ENCODE measurements around the gene SPACA4. TPM values are rescaled to one million over a fixed set of nuclear protein-coding genes. Genes with fewer than 3 reads are reported as not detected.

Gene SPACA4
- total RNA-seq, 1 experiment from 2014 or later = not detected

DNA sequence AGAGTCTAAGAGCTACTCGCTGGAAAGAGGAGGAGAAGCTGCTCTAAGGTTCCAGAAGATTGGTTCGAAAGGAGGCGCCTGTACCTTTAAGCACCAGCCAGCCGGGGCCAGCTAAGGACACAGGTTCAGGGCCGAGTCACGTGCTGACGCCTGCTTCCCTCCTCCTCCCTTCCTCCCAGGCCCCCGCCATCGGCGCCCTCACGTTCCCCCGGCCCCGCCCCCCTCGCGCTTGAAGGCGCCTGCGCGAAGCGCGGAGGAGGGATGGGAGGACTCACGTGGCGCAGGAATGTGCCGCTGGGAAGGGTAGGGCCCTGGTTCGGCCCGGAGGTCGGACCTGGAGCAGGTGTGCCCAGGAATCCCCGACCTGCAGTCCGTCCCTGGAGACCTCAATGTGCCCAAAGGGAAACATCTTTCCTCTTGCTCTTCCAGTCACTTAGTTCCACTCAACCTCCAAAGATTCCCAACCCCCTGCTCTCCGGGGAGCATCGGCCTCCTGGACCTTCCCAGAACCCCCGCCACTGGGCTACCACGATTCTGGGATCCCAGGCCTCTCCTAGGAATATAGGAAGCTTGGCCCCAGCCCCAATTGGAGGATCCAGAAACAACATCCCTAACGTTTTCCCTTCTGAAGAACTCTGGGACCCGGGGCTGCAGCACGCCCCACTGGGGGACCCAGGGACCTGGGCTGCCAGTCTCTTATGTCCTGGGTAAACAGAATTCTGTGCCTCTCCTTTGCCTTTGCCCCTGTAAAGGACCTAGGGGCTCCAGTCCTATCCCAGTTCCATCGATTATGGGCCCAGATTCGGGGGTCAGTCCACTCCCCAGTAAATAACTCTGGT lies 28.1 kb downstream of the SPACA4 start:
- Histone ChIP-seq H3K4me1 (ENCODE audit: control insufficient read depth, insufficient read depth, low read length) (peaks cover 28% of the 10 kb centered on the region), H3K36me3 (ENCODE audit: control insufficient read depth, insufficient read depth, low read length) (no peaks in the 10 kb centered on the region; the same call in 1 of the 2 replicates), H3K27ac (ENCODE audit: low read length) (peak overlapping the region; percentile 96), H3K4me3 (ENCODE audit: low read depth in 2 of 2, low read length in 2 of 2) (peak overlapping the region; percentile 22 to 52), H3K27me3 (ENCODE audit: control insufficient read depth, insufficient read depth, low read length) (no peaks in the 10 kb centered on the region), H3K9me3 (ENCODE audit: control insufficient read depth, insufficient read depth, low read depth, low read length) (no peaks in the 10 kb centered on the region)
- DNase-seq (ENCODE audit: low read depth, low spot score) (no peak), ATAC-seq (peak; percentile 53)
- intact Hi-C loops (cut with micrococcal nuclease; ENCODE audit: unreplicated experiment) (no loop called here), in situ Hi-C loops (cut with HindIII; ENCODE audit: low pct_unique_long_range_greater_than_20kb, low sequenced_read_pairs) (no loop called here)
- CTCF ChIA-PET = no interaction called here
- TF ChIP-seq, protein P1, sequence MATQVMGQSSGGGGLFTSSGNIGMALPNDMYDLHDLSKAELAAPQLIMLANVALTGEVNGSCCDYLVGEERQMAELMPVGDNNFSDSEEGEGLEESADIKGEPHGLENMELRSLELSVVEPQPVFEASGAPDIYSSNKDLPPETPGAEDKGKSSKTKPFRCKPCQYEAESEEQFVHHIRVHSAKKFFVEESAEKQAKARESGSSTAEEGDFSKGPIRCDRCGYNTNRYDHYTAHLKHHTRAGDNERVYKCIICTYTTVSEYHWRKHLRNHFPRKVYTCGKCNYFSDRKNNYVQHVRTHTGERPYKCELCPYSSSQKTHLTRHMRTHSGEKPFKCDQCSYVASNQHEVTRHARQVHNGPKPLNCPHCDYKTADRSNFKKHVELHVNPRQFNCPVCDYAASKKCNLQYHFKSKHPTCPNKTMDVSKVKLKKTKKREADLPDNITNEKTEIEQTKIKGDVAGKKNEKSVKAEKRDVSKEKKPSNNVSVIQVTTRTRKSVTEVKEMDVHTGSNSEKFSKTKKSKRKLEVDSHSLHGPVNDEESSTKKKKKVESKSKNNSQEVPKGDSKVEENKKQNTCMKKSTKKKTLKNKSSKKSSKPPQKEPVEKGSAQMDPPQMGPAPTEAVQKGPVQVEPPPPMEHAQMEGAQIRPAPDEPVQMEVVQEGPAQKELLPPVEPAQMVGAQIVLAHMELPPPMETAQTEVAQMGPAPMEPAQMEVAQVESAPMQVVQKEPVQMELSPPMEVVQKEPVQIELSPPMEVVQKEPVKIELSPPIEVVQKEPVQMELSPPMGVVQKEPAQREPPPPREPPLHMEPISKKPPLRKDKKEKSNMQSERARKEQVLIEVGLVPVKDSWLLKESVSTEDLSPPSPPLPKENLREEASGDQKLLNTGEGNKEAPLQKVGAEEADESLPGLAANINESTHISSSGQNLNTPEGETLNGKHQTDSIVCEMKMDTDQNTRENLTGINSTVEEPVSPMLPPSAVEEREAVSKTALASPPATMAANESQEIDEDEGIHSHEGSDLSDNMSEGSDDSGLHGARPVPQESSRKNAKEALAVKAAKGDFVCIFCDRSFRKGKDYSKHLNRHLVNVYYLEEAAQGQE (IDR thresholded peaks at IDR 0.05; ENCODE audit: insufficient read depth in 1 of 2, low read depth in 2 of 2, low read length in 1 of 2) = no peak
- peak; percentile 64 for TF ChIP-seq POLR2AphosphoS5 (IDR thresholded peaks at IDR 0.05; ENCODE audit: low read depth, low read length)
- POLR2A ChIA-PET = no interaction called here
- no TSS peak for BruUV-seq (replicated peaks)

DNA sequence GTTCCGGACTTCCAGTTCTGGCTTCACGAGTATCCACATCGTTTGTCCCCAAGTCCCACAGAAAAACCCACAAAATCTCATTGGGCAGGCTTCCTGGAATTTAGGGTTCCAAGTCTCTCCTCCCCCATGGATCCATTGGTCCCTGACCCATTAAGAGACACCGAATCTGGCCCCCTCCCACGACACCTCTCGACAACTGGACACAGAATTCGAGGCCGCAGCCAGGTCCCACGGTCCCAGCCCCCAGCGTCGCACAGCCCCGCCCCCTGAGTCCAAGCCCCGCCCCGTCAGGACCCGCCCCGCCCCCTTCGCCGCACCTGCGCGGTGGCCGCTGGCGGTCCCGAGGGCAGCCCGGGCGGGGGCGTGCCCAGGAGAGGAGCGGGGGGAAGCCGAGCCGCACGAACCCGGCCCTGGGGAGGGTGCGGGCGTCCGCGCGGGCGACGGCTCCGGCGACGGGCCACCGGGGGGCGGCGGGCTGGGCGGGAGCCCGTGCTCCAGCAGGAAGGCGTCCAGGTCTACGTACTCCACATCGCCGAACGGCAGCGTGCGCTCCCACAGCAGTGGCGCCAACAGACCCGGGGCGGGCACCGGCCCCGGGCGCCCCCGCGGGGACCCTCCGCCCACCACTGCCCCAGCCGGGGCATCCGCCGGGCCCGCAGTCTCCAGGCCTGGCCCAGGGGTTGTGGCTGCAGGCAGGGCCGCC lies 28.9 kb downstream of the SPACA4 start:
- DNase-seq (ENCODE audit: low read depth, low spot score) (no peak), ATAC-seq (peak; percentile 31)
- H3K4me1 ChIP-seq (ENCODE audit: control insufficient read depth, insufficient read depth, low read length) = peaks cover 26% of the 10 kb centered on the region
- no peak for TF ChIP-seq SIN3A (IDR thresholded peaks at IDR 0.05; ENCODE audit: borderline replicate concordance, insufficient read depth, low read depth, low read length)
- peak overlapping the region; percentile 62 to 71 for H3K4me3 ChIP-seq (ENCODE audit: low read depth in 2 of 2, low read length in 2 of 2)
- POLR2A ChIA-PET = no interaction called here
- intact Hi-C loops (cut with micrococcal nuclease; ENCODE audit: unreplicated experiment) = no loop called here
- no peaks in the 10 kb centered on the region for H3K27me3 ChIP-seq (ENCODE audit: control insufficient read depth, insufficient read depth, low read length)
- H3K27ac ChIP-seq (ENCODE audit: low read length) = peak overlapping the region; percentile 96
- H3K9me3 ChIP-seq (ENCODE audit: control insufficient read depth, insufficient read depth, low read depth, low read length) = no peaks in the 10 kb centered on the region
- BruUV-seq (replicated peaks) = no TSS peak
- CTCF ChIA-PET = no interaction called here
- H3K36me3 ChIP-seq (ENCODE audit: control insufficient read depth, insufficient read depth, low read length) = no peaks in the 10 kb centered on the region; the same call in 1 of the 2 replicates
- in situ Hi-C loops (cut with HindIII; ENCODE audit: low pct_unique_long_range_greater_than_20kb, low sequenced_read_pairs) = no loop called here

DNA sequence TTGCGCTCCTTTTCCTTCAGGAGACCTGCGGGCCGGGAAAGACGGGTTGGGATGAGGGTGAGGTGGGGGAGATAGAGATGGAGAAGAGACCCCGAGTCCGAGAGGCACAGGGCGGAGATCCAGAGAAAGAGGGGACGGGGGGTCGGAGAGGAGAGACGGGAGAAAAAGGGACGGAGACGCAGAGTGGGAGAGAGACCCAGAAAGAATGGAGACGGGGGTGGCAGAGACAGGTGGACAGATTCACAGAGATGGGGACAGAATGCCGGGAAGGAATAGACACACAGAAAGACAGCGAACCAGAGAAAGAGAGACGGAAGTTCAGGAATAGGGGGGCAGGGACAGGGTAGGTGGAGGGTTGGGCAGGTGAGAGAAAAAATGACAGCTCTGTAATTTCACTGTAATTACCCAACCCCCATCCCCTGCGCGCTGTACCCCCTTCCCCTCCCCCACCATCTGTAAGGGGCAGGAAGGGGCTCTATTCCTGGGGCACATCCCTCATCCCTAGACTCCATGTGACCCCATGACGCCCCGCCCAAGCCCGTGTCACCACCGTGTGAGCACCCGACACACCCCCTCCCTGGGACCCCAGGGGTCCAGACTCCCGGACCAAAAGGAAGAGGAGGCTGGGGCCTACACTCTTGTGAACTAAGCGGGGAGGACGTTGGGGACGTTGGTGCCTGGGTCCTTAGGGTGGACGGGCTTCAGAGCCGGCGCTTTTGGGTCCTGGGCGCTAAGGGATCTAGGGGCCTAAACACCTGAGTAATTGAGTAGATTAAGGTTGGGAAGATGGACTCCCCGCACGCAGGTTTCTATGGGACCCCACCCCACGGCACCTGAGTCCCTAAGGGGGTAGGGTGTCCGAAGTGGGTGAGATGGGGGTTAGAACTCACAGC lies 29.7 kb downstream of the SPACA4 start:
- H3K36me3 ChIP-seq (ENCODE audit: control insufficient read depth, insufficient read depth, low read length) = no peaks in the 10 kb centered on the region; the same call in 1 of the 2 replicates
- no peaks in the 10 kb centered on the region for H3K9me3 ChIP-seq (ENCODE audit: control insufficient read depth, insufficient read depth, low read depth, low read length)
- TF ChIP-seq SIN3A (IDR thresholded peaks at IDR 0.05; ENCODE audit: borderline replicate concordance, insufficient read depth, low read depth, low read length) (no peak), TCF7L2 (IDR thresholded peaks at IDR 0.05; ENCODE audit: low read depth, low read length) (no peak), POLR2AphosphoS5 (IDR thresholded peaks at IDR 0.05; ENCODE audit: low read depth, low read length) (no peak)
- TF ChIP-seq, protein P1 (IDR thresholded peaks at IDR 0.05; ENCODE audit: insufficient read depth in 1 of 2, low read depth in 2 of 2, low read length in 1 of 2) = no peak
- TF ChIP-seq, protein P2, sequence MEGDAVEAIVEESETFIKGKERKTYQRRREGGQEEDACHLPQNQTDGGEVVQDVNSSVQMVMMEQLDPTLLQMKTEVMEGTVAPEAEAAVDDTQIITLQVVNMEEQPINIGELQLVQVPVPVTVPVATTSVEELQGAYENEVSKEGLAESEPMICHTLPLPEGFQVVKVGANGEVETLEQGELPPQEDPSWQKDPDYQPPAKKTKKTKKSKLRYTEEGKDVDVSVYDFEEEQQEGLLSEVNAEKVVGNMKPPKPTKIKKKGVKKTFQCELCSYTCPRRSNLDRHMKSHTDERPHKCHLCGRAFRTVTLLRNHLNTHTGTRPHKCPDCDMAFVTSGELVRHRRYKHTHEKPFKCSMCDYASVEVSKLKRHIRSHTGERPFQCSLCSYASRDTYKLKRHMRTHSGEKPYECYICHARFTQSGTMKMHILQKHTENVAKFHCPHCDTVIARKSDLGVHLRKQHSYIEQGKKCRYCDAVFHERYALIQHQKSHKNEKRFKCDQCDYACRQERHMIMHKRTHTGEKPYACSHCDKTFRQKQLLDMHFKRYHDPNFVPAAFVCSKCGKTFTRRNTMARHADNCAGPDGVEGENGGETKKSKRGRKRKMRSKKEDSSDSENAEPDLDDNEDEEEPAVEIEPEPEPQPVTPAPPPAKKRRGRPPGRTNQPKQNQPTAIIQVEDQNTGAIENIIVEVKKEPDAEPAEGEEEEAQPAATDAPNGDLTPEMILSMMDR (IDR thresholded peaks at IDR 0.05) = no peak
- peak overlapping the region; percentile 81 for H3K27ac ChIP-seq (ENCODE audit: low read length)
- intact Hi-C loops (cut with micrococcal nuclease; ENCODE audit: unreplicated experiment) (no loop called here), in situ Hi-C loops (cut with HindIII; ENCODE audit: low pct_unique_long_range_greater_than_20kb, low sequenced_read_pairs) (no loop called here)
- ChIA-PET CTCF (interaction anchor here (0.6 kb wide), 1 partner anchor 146 kb away, joined by 10 read pairs; no protein-coding TSS in a partner anchor), POLR2A (interaction anchor here (0.6 kb wide), 1 partner anchor 462 kb away, joined by 3 read pairs; no protein-coding TSS in a partner anchor)
- no TSS peak for BruUV-seq (replicated peaks)
- H3K4me3 ChIP-seq (ENCODE audit: low read depth in 2 of 2, low read length in 2 of 2) = peak overlapping the region; percentile 62 to 71
- ATAC-seq (no peak), DNase-seq (ENCODE audit: low read depth, low spot score) (no peak)
- H3K27me3 ChIP-seq (ENCODE audit: control insufficient read depth, insufficient read depth, low read length) = no peaks in the 10 kb centered on the region
- H3K4me1 ChIP-seq (ENCODE audit: control insufficient read depth, insufficient read depth, low read length) = peaks cover 25% of the 10 kb centered on the region
